OCI-LY7 (cell line): ENCODE data around the gene SETD1A. TPM values are rescaled to one million over a fixed set of nuclear protein-coding genes. Genes with fewer than 3 reads are reported as not detected.

Experiments used
- BruUV-seq: library from RNA; stranded (reverse); fragments of 400-500 nt; replicated peaks from 2 replicates; lab custom pipeline; 2021; lab: Mats Ljungman, UMichigan
- CTCF ChIA-PET: fragments of 300-600 bp; sonication (Branson Sonifier 250); formaldehyde crosslinking; loops from one replicate; lab custom pipeline; 2022; ENCODE audit warnings: antibody characterized with exemption; ENCODE audit not compliant: unreplicated experiment; lab: Charles Lee
- POLR2A ChIA-PET: fragments of 300-600 bp; sonication (Branson Sonifier 250); formaldehyde crosslinking; loops from one replicate; lab custom pipeline; 2022; ENCODE audit warnings: antibody characterized with exemption; lab: Charles Lee
- DNase-seq: peaks from one replicate; pipeline ENCODE4 v3.0.0-alpha.2; 2015; ENCODE audit warnings: low spot score
- H2AFZ ChIP-seq: fragments of 200-600 bp; sonication (generic), shearing (Covaris generic); 2 replicates; pipeline ENCODE4 v1.6.1; 2014; ENCODE audit warnings: mild to moderate bottlenecking, antibody characterized with exemption, low read length, moderate library complexity
- H3K27ac ChIP-seq: fragments of 200-600 bp; sonication (generic); 2 replicates; pipeline ENCODE4 v1.5.1; 2014; ENCODE audit warnings: mixed run types, low read depth, mild to moderate bottlenecking, moderate library complexity, low read length, inconsistent platforms; ENCODE audit not compliant: poor library complexity, severe bottlenecking
- H3K36me3 ChIP-seq: fragments of 200-600 bp; sonication (generic); 2 replicates; pipeline ENCODE4 v1.6.1; 2014; ENCODE audit warnings: mild to moderate bottlenecking, antibody characterized with exemption, low read length, moderate library complexity, mixed read lengths; ENCODE audit not compliant: insufficient read depth
- H3K4me1 ChIP-seq: fragments of 200-600 bp; sonication (generic); 2 replicates; pipeline ENCODE4 v1.5.1; 2014; ENCODE audit warnings: mild to moderate bottlenecking, low read length; ENCODE audit not compliant: insufficient read depth, poor library complexity, severe bottlenecking
- H3K4me2 ChIP-seq: fragments of 200-600 bp; sonication (generic); 2 replicates; pipeline ENCODE4 v1.6.1; 2014; ENCODE audit warnings: mild to moderate bottlenecking, low read length
- H3K4me3 ChIP-seq: fragments of 200-600 bp; sonication (generic); 2 replicates; pipeline ENCODE4 v1.5.1; 2014; ENCODE audit warnings: mild to moderate bottlenecking, low read depth, low read length; ENCODE audit not compliant: poor library complexity, severe bottlenecking
- H3K79me2 ChIP-seq: fragments of 200-600 bp; sonication (generic); 2 replicates; pipeline ENCODE4 v1.6.1; 2016; ENCODE audit warnings: low read depth, mild to moderate bottlenecking, low read length, moderate library complexity, mixed read lengths; ENCODE audit not compliant: insufficient read depth
- H3K9me2 ChIP-seq: fragments of 200-600 bp; sonication (generic); 2 replicates; pipeline ENCODE4 v1.6.1; 2016; ENCODE audit warnings: mild to moderate bottlenecking, low read length, mixed read lengths; ENCODE audit not compliant: insufficient read depth
- H3K9me3 ChIP-seq: fragments of 200-600 bp; sonication (generic); 2 replicates; pipeline ENCODE4 v1.6.1; 2014; ENCODE audit warnings: mild to moderate bottlenecking, mixed run types, low read length, mixed read lengths
- H4K20me1 ChIP-seq: fragments of 200-600 bp; sonication (generic); 2 replicates; pipeline ENCODE4 v1.6.1; 2014; ENCODE audit warnings: mild to moderate bottlenecking, antibody characterized with exemption, low read length, moderate library complexity, mixed read lengths; ENCODE audit not compliant: insufficient read depth
- EZH2phosphoT487 ChIP-seq: fragments of 200-600 bp; sonication (generic); IDR thresholded peaks from 2 replicates; pipeline ENCODE4 v1.6.1; 2018; ENCODE audit warnings: low read depth, borderline replicate concordance, mild to moderate bottlenecking, mixed run types, antibody characterized with exemption, low read length, moderate library complexity, mixed read lengths
- intact Hi-C: fragments of 100-400 bp; cut with micrococcal nuclease; formaldehyde crosslinking; loops from one replicate; pipeline ENCODE4 v1.10.0; 2022; ENCODE audit not compliant: unreplicated experiment
- total RNA-seq, 2 experiments: library from RNA; depleted of rRNA in 1 of 2; stranded (reverse); fragments of >200 nt in 1 of 2; shearing (Covaris generic) in 1 of 2; gene quantifications; 2 replicates each; pipeline ENCODE4 v1.2.3, GENCODE V29; 2014 to 2022
- TF ChIP-seq, protein P1 (sequence below): fragments of 200-600 bp; sonication (generic); conservative IDR thresholded peaks from 2 replicates; pipeline ENCODE4 v1.5.1; 2014; ENCODE audit warnings: mild to moderate bottlenecking, antibody characterized with exemption, low read length, moderate library complexity, mixed read lengths

SETD1A gene
- total RNA-seq, 2 experiments from 2014 or later, result 8.6 to 36.0 TPM

- CTCF ChIA-PET, result no interaction called here
- Histone ChIP-seq H3K9me2 (no peaks in the 10 kb centered on the region), H3K9me3 (no peaks in the 10 kb centered on the region), H4K20me1 (no peaks in the 10 kb centered on the region), H3K4me3 (no peak overlapping the region), H3K36me3 (peaks cover 20% of the 10 kb centered on the region; the same call in 1 of the 2 replicates), H2AFZ (no peak overlapping the region), H3K27ac (no peak overlapping the region), H3K79me2 (no peaks in the 10 kb centered on the region), H3K4me1 (peaks cover 4% of the 10 kb centered on the region), H3K4me2 (no peak overlapping the region)
- no peak for DNase-seq
- BruUV-seq, result no TSS peak
- TF ChIP-seq, protein P1, sequence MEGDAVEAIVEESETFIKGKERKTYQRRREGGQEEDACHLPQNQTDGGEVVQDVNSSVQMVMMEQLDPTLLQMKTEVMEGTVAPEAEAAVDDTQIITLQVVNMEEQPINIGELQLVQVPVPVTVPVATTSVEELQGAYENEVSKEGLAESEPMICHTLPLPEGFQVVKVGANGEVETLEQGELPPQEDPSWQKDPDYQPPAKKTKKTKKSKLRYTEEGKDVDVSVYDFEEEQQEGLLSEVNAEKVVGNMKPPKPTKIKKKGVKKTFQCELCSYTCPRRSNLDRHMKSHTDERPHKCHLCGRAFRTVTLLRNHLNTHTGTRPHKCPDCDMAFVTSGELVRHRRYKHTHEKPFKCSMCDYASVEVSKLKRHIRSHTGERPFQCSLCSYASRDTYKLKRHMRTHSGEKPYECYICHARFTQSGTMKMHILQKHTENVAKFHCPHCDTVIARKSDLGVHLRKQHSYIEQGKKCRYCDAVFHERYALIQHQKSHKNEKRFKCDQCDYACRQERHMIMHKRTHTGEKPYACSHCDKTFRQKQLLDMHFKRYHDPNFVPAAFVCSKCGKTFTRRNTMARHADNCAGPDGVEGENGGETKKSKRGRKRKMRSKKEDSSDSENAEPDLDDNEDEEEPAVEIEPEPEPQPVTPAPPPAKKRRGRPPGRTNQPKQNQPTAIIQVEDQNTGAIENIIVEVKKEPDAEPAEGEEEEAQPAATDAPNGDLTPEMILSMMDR, result no peak
- TF ChIP-seq EZH2phosphoT487, result no peak
- POLR2A ChIA-PET, result no interaction called here
- intact Hi-C loops, result no loop called here
Measured at GRCh38 chr16:30930160-30930571, 27.4 kb upstream of the SETD1A start.

DNA sequence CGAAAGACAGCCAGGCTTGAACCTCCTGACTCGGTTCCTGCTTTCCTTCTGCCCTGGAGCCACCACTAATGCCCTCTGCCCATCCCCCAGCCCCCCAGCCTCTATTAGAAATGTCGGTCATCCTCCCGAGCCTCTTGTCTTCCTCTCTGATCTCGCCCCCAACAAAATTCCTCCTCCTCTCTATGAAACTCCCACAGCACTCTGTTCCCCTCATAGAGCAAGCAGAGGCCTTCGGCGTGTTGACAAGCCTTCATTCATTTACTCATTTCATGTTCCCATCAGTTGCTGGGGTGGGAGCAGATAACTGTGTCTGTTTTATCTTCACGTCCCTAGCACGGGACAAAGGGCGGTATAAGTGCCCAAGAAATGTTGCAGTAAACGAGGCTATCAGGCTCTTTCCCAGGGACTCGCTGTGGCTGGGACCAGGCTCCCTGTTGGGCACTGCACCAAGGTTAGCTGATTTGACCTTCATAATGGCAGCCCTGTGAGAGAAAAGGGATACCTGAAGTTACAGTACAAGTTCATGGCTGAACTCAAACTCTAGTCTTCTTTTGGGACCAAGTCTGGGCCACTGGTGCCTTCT is 26.4 kb upstream of the SETD1A start:
- no peak for TF ChIP-seq EZH2phosphoT487
- TF ChIP-seq, protein P1, result no peak
- H4K20me1 ChIP-seq, result no peaks in the 10 kb centered on the region
- no peak overlapping the region for H2AFZ ChIP-seq
- peaks cover 4% of the 10 kb centered on the region for H3K4me1 ChIP-seq
- H3K9me2 ChIP-seq, result no peaks in the 10 kb centered on the region
- no peak overlapping the region for H3K27ac ChIP-seq
- H3K4me2 ChIP-seq, result no peak overlapping the region
- ChIA-PET POLR2A (interaction anchor here (0.6 to 1.3 kb wide), 2 partner anchors 10 to 162 kb away, joined by 3 read pairs; no protein-coding TSS in a partner anchor), CTCF (interaction anchor here (1.2 kb wide), 1 partner anchor 11 kb away, joined by 5 read pairs; no protein-coding TSS in a partner anchor)
- intact Hi-C loops, result no loop called here
- no peak overlapping the region for H3K4me3 ChIP-seq
- H3K79me2 ChIP-seq, result no peaks in the 10 kb centered on the region
- BruUV-seq, result no TSS peak
- H3K9me3 ChIP-seq, result no peaks in the 10 kb centered on the region
- H3K36me3 ChIP-seq, result peaks cover 24% of the 10 kb centered on the region; the same call in 1 of the 2 replicates
- no peak for DNase-seq
